ENCODE data around the gene RAB40B.
"Not testable (repeated sequence)": the region's sequence is repeated elsewhere in the genome, so short reads cannot be mapped to it uniquely, and the experiment has no call there.

RAB40B gene

DNA sequence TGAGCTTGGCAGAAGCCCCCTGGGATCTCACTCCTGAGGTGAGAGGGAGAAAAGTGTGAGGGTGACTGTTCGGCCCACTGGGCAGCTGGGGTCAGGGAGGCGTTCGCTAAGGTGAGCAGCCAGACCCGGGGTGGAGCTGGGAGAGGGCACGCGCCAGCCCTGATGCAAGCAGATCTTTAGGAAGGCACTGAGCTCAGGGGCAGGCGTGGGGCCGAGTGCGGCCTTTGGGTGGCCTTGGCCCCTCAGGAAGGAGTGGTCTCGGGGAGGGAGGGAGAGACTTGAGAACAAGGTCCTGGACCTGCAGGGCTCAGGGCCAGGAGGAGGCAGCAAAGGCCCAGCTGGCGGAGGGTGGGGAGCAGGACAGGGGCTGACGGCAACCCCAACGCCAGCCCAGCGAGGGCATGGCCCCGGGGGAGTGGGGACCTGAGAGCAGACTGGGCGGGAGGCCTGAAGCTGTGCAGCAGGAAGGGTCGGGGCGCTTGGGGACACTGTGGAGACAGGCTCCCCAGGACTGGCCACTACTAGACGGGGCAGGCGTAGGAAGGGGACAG is 35.7 kb downstream of the RAB40B start:
- no peaks in the 10 kb centered on the region for H3K9me3 ChIP-seq (ENCODE audit: control insufficient read depth, insufficient read depth, low read length)
- H3K36me3 ChIP-seq (ENCODE audit: insufficient read depth, low read length): no peaks in the 10 kb centered on the region
- H3K9ac ChIP-seq (ENCODE audit: low read depth, low read length): no peak overlapping the region
- no peaks in the 10 kb centered on the region; the same call in 1 of the 2 replicates for H3K4me1 ChIP-seq (ENCODE audit: insufficient read depth, low read length)

DNA sequence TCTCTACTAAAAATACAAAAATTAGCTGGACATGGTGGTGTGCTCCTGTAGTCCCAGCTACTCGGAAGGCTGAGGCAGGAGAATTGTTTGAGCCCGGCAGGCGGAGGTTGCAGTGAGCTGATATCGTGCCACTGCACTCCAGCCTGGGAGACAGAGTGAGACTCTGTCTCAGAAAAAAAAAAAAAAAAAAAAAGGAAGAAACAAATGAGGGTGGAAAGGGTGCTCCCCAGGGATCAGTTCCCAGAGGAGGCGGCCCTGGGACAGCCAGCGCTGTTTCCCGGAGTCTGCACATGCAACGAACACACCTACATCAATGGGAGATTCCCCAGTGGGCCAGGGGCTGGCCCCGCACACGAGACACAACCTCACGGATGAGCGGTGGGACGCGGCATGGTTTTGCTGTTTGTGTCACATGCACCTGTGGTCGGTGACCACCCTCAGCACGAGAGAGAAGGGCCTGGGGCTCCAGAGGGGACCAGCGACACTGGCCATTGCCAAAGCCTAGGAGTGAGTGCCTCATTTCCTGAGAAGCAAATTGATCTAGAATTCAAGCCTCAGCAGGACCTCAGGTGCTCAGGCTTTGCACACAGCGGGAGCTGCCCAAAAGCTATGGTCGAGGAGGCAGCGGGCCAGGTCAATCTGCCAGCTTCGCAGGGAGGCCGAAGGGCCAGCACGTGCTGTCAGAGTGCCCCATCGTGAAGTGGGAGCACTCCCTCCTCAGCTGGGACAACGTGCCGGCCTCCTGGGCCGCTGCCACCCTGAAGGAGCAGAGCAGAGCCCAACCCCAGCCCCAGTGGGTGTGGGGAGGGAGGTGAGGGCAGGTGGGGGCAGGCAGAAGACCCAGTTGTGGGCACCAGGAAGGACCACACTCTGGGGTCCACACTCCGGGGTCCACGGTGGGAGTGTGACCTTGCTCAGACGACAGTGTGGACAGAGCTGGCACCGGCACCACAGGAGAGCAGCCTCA is 36.5 kb downstream of the RAB40B start:
- no peaks in the 10 kb centered on the region for H3K36me3 ChIP-seq (ENCODE audit: insufficient read depth, low read length)
- H3K4me1 ChIP-seq (ENCODE audit: insufficient read depth, low read length): no peaks in the 10 kb centered on the region; the same call in 1 of the 2 replicates
- H3K9ac ChIP-seq (ENCODE audit: low read depth, low read length): no peak overlapping the region
- H3K9me3 ChIP-seq (ENCODE audit: control insufficient read depth, insufficient read depth, low read length): no peaks in the 10 kb centered on the region

DNA sequence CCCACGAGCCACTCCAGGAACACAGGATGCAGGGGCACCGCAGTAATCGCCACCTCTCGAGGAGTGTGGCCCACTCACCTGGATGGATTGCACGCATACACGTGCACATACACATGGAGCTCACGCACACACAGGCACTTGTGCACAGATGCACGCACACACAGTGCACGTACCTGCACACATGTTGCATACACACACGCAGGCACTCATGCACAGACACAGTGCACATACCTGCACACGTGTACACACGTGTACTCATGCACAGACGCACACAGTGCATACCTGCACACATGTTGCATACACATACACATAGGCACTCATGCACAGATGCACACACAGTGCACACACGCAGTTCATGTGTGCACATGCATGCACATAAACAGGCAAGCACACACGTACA is 38.6 kb downstream of the RAB40B start:
- H3K9ac ChIP-seq (ENCODE audit: low read depth, low read length): no peak overlapping the region
- no peaks in the 10 kb centered on the region for H3K9me3 ChIP-seq (ENCODE audit: control insufficient read depth, insufficient read depth, low read length)
- no peaks in the 10 kb centered on the region for H3K36me3 ChIP-seq (ENCODE audit: insufficient read depth, low read length)
- no peaks in the 10 kb centered on the region; the same call in 1 of the 2 replicates for H3K4me1 ChIP-seq (ENCODE audit: insufficient read depth, low read length)

DNA sequence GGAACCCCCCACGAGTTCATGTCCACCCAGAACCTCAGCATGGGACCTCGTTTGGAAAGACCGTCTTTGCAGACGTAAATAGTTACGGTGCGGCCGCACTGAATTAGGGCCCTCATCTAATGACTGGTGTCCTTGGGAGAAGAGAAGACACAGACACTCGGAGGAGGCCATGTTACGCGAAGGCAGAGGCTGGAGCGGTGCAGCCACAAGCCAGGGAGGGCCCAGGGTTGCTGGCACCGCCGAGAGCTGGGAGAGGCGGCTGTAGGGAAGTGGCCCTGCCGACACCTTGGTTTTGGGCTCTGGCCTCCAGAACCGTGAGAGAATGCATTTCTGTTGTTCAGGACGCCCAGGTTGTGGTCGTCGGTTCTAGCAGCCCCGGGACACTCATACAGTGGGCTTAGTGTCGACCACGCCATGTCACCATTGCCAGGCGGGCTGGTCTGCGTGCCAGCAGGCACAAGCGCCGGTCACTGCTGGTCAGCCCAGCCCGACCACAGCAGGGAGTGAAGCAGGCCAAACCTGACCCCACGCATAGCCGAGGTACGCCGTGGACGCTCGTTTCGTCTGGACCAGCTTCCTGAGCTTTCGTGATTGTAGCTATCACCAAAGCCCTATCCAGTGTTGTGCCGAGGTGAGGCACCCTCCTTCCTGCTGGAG is 39.6 kb downstream of the RAB40B start:
- no peak overlapping the region for H3K9ac ChIP-seq (ENCODE audit: low read depth, low read length)

DNA sequence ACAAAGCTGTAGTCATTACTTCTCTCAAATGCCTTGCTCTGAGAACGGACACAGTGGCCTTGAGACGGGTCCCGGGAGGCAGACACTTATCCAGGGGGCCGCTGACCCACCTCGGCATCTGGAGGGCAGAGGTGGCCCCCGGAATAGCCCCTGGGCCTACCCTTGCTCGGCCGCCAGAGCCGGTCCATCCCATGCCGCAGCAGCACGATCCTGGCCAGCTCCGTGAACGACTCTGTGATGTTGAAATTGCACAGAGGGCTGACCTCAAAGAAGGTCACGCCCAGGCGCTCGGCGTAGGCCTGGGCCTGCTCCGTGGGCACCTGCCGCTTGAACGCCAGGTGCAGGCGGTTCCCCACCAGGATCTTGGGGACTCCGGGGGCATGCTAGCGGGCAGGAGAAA is 40.2 kb downstream of the RAB40B start:
- no peaks in the 10 kb centered on the region for H3K36me3 ChIP-seq (ENCODE audit: insufficient read depth, low read length)
- no peaks in the 10 kb centered on the region for H3K4me1 ChIP-seq (ENCODE audit: insufficient read depth, low read length)

More for the DNA sequence above, 39.6 kb downstream of the RAB40B start:
- H3K4me1 ChIP-seq (ENCODE audit: insufficient read depth, low read length): no peaks in the 10 kb centered on the region
- H3K9me3 ChIP-seq (ENCODE audit: control insufficient read depth, insufficient read depth, low read length): no peaks in the 10 kb centered on the region
- H3K36me3 ChIP-seq (ENCODE audit: insufficient read depth, low read length): no peaks in the 10 kb centered on the region

DNA sequence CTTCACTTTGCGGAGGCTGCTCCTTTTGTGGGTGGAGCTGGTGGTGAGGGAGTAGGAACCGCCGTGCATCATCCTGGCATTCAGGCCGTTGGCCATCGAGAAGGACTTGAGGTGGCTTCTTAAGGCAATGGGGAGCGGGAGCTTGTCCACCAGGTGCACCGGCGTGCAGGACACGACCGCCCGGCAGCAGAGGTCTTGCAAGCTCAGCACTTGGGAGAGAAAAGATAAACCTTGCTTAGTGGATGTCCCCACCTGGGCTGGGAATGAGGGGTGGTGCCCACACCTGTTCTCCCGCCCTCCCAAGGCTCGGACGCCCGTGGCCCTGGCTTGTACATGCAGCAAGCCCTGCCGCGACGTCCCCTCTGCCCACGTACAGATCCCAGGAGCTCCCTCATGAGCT is 40.6 kb downstream of the RAB40B start:
- Histone ChIP-seq H3K4me1 (ENCODE audit: insufficient read depth, low read length) (no peaks in the 10 kb centered on the region), H3K9ac (ENCODE audit: low read depth, low read length) (no peak overlapping the region), H3K9me3 (ENCODE audit: control insufficient read depth, insufficient read depth, low read length) (no peaks in the 10 kb centered on the region), H3K36me3 (ENCODE audit: insufficient read depth, low read length) (no peaks in the 10 kb centered on the region)

More for the DNA sequence above, 40.2 kb downstream of the RAB40B start:
- no peaks in the 10 kb centered on the region for H3K9me3 ChIP-seq (ENCODE audit: control insufficient read depth, insufficient read depth, low read length)
- H3K9ac ChIP-seq (ENCODE audit: low read depth, low read length): no peak overlapping the region

DNA sequence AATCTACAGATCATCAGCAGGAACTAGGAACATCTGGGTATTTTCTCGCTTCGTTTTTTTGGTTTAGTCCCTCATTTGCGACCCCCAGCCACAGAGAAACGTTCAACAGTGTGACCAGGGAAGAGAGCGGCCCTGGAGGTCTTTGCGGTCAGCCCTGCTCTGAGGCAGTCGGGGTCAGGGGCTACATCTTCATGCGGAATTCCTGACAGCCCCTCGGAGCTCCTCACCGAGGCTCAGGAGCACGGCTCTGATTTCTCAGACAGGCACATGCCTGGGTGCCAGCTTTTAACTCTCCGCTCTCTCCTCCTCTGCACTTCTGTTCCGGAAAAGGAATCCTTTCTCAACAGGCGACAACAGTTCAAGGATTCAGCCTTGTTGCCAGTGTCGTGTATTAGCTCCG is 42.2 kb downstream of the RAB40B start:
- Histone ChIP-seq H3K9me3 (ENCODE audit: control insufficient read depth, insufficient read depth, low read length) (no peaks in the 10 kb centered on the region), H3K36me3 (ENCODE audit: insufficient read depth, low read length) (no peaks in the 10 kb centered on the region), H3K9ac (ENCODE audit: low read depth, low read length) (no peak overlapping the region), H3K4me1 (ENCODE audit: insufficient read depth, low read length) (no peaks in the 10 kb centered on the region)

DNA sequence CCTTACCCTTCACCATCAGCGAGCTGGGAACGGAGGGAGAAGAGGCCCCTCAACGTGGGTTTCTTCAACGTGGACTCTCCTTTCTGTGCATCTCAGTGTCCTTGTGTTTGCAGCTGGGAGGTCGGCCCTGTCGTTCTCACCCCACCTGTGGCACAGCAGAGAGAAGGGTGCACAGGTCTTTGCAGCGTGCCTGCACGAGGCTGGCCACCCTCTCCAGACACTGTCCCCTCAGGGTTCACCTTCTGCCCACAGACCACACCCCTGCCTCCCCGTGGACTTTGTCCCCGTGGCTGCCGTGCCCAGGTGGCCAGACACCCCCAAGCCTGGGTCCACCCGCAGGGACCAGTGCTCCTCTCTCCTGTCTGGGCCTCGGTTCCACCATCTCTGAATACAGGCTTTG is 43.0 kb downstream of the RAB40B start:
- Histone ChIP-seq H3K9ac (ENCODE audit: low read depth, low read length) (no peak overlapping the region), H3K4me1 (ENCODE audit: insufficient read depth, low read length) (no peaks in the 10 kb centered on the region), H3K36me3 (ENCODE audit: insufficient read depth, low read length) (no peaks in the 10 kb centered on the region)

DNA sequence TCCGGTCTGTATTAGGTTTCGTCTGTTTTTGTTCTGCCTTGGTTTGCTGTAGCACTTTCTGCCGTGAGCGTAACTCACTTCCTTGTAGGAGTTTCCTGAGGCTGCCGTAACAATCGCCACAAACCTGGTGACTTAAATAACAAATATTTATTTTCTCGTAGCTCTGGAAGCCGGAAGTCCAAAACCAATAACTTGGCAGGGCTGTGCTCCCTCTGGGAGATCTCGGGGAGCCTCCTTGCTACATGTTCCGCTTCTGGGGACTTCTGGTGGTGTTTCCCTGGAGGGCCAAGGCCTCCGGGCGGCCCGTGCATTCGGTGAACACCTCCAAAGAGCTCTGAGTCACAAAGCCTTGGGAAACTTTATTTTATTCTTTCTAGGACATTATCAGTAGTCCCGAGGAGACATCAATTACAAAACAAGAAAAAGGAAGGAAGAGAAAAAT is 43.4 kb downstream of the RAB40B start:
- H3K4me1 ChIP-seq (ENCODE audit: insufficient read depth, low read length): no peaks in the 10 kb centered on the region

More for the DNA sequence above, 43.0 kb downstream of the RAB40B start:
- H3K9me3 ChIP-seq (ENCODE audit: control insufficient read depth, insufficient read depth, low read length): no peaks in the 10 kb centered on the region

DNA sequence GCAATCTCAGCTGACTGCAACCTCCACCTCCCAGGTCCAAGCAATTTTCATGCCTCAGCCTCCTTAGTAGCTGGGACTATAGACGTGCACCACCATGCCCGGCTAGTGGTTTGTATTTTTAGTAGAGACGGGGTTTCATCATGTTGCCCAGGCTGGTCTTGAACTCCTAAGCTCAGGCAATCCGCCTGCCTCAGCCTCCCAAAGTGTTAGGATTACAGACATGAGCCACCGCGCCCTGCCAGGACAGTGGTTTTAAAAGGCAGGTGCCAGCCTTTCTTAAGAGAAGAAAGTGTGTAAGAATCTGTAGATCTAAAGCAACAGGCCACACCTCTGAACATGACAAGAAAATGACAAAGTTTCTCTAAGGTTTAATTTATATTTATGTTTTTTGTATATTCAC is 43.9 kb downstream of the RAB40B start:
- not testable (repeated sequence) for H3K9me3 ChIP-seq (ENCODE audit: control insufficient read depth, insufficient read depth, low read length); H3K4me1 ChIP-seq (ENCODE audit: insufficient read depth, low read length); H3K36me3 ChIP-seq (ENCODE audit: insufficient read depth, low read length); H3K9ac ChIP-seq (ENCODE audit: low read depth, low read length)

More for the DNA sequence above, 43.4 kb downstream of the RAB40B start:
- no peaks in the 10 kb centered on the region for H3K9me3 ChIP-seq (ENCODE audit: control insufficient read depth, insufficient read depth, low read length)
- H3K36me3 ChIP-seq (ENCODE audit: insufficient read depth, low read length): no peaks in the 10 kb centered on the region
- no peak overlapping the region for H3K9ac ChIP-seq (ENCODE audit: low read depth, low read length)

DNA sequence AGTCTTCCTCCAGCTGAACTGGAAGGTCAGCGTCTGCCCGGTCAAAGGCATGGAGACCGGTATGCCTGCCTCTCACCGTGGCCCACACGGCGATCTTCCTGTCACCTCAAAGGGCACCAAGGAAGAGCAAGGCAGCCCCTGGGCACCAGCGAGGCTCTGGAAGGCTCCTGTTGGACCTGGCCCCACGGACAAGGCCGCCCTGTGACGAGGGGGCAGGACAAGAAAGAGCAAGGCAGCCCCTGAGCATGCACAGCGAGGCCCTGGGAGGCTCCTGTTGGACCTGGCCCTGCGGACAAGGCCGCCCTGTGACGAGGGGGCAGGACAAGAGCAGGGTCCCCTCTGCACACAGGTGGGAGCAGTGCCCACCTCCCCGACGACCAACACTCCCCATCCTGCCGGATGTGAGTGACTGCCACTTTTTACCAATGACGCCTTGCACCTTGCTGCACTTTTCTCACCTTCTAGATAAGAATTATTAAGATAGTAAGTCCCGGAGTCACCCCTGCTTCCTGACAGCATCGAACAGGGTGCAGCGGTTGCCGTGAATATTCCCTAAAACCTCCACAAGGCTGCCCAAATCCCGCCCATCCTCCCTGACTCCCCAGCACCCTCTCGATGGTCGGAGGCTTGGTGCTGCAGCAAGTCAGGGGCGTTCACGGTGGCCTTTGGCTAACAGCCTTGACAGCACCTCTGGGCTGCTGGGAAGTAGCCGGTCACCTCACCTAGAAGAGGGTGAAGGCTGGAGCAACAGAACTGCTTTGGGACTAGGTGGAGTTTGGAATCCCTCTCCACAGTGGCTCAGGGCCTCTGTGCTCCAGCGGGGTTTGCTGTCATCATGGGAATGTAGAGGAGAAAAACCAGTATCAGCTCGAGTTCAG is 44.6 kb downstream of the RAB40B start:
- Histone ChIP-seq H3K9ac (ENCODE audit: low read depth, low read length) (no peak overlapping the region), H3K36me3 (ENCODE audit: insufficient read depth, low read length) (no peaks in the 10 kb centered on the region)

DNA sequence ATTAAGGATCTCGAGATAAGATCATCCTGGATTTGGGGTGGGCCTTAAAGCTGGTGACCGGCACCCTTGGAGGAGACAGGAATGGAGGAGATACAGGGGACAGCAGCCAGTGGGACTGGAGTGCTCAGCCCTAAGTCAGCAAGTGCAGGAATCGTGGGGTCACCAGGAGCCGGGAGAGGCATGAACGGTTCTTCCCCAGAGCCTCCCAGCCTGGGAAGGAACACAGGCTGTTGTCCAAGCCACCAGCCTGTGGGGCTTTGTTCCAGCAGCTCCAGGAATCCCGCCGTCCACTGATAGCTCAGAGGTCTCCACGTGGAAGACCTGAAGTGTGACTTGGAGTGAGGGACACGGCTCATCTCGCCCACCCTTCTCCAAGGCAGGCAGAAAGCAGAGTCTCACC is 47.8 kb downstream of the RAB40B start:
- H3K9me3 ChIP-seq (ENCODE audit: control insufficient read depth, insufficient read depth, low read length): no peaks in the 10 kb centered on the region
- no peaks in the 10 kb centered on the region for H3K36me3 ChIP-seq (ENCODE audit: insufficient read depth, low read length)
- H3K4me1 ChIP-seq (ENCODE audit: insufficient read depth, low read length): peaks cover 3% of the 10 kb centered on the region
- H3K9ac ChIP-seq (ENCODE audit: low read depth, low read length): no peak overlapping the region

More for the DNA sequence above, 44.6 kb downstream of the RAB40B start:
- no peaks in the 10 kb centered on the region for H3K9me3 ChIP-seq (ENCODE audit: control insufficient read depth, insufficient read depth, low read length)
- H3K4me1 ChIP-seq (ENCODE audit: insufficient read depth, low read length): no peaks in the 10 kb centered on the region; the same call in 1 of the 2 replicates

DNA sequence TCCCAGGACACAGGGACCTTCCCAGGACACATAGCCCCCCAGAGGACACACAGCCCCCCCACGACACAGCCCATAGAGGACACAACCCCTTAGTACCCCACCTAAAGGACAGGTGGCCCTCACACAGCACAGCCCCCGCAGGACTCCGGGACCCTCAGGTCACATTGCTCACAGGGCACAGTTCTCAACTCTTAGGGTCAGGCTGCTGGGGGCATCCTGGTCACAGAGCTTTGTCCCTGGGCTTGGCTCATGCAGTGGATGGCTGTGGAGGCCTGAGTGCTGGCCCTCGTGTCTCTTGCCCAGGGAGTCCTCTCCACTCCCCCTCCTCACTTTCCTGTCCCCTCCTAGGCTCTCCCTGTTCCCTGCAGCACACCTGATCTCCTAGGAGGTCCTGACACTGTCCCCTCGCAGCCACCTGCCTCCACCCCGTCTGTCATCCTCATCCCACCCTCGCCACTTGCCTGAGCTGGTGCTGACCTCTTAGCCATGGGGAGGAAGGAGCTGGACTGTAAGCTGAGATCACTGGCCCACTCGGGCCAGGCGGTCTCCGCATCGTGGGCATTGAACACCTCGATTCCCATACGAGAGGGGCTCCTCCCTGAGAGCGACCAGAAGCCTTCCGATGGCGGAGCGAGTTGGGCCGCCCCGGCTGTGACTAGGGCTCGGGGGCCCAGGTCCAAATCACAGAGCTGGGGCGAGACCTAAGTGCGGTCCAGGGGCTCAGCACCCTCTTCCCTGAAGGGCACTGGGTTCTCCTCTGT is 48.8 kb downstream of the RAB40B start:
- Histone ChIP-seq H3K36me3 (ENCODE audit: insufficient read depth, low read length) (0 out of 2 replicates have a peak, but pooled peaks cover under 1% of the 10 kb centered on the region), H3K9ac (ENCODE audit: low read depth, low read length) (no peak overlapping the region), H3K9me3 (ENCODE audit: control insufficient read depth, insufficient read depth, low read length) (no peaks in the 10 kb centered on the region), H3K4me1 (ENCODE audit: insufficient read depth, low read length) (peaks cover 3% of the 10 kb centered on the region)

Data from ES-I3 (cell line).